ENCODE results near the gene ELOVL2.

The ELOVL2 gene

GRCh38 chr6:11064836-11065235 lies 20.7 kb upstream of the ELOVL2 start:
- intact Hi-C loops (cut with DNase I): no loop called here
- DNase-seq: peak in 23 of 42 donors; percentile 11 to 73 (median 46)

- intact Hi-C loops (cut with DNase I): no loop called here
- DNase-seq: no peak
Measured at GRCh38 chr6:11062715-11063114, 18.6 kb upstream of the ELOVL2 start.

GRCh38 chr6:11062083-11062482 lies 18.0 kb upstream of the ELOVL2 start:
- intact Hi-C loops (cut with DNase I): no loop called here
- DNase-seq: no peak

- DNase-seq: no peak
- intact Hi-C loops (cut with DNase I): no loop called here
Measured at GRCh38 chr6:11058406-11058805, 14.3 kb upstream of the ELOVL2 start.

GRCh38 chr6:11056871-11057270 lies 12.8 kb upstream of the ELOVL2 start:
- intact Hi-C loops (cut with DNase I): no loop called here

GRCh38 chr6:11055127-11055627 lies 11.1 kb upstream of the ELOVL2 start:
- intact Hi-C loops (cut with DNase I): no loop called here
- no peak for DNase-seq

More at GRCh38 chr6:11056871-11057270, 12.8 kb upstream of the ELOVL2 start:
- no peak for DNase-seq

- intact Hi-C loops (cut with DNase I): no loop called here
- DNase-seq: no peak
Measured at GRCh38 chr6:11054722-11055121, 10.6 kb upstream of the ELOVL2 start.

GRCh38 chr6:11053307-11053706 lies 9.2 kb upstream of the ELOVL2 start:
- intact Hi-C loops (cut with DNase I): no loop called here
- DNase-seq: no peak

GRCh38 chr6:11050731-11051130 lies 6.6 kb upstream of the ELOVL2 start:
- DNase-seq: no peak
- intact Hi-C loops (cut with DNase I): no loop called here

- DNase-seq: no peak
- intact Hi-C loops (cut with DNase I): no loop called here
Measured at GRCh38 chr6:11044712-11045167, 635 bp upstream of the ELOVL2 start.

- intact Hi-C loops (cut with DNase I): no loop called here
- peak in 18 of 42 donors; percentile 6 to 46 (median 21) for DNase-seq
Measured at GRCh38 chr6:11043378-11043960, 636 bp downstream of the ELOVL2 start.

GRCh38 chr6:11042750-11043377 lies 1.2 kb downstream of the ELOVL2 start:
- DNase-seq: no peak
- intact Hi-C loops (cut with DNase I): no loop called here

GRCh38 chr6:11042025-11042749 lies 1.9 kb downstream of the ELOVL2 start:
- no peak for DNase-seq
- intact Hi-C loops (cut with DNase I): no loop called here

GRCh38 chr6:11040134-11040533 lies 4.0 kb downstream of the ELOVL2 start:
- intact Hi-C loops (cut with DNase I): no loop called here
- DNase-seq: no peak

- intact Hi-C loops (cut with DNase I): no loop called here
- DNase-seq: no peak
Measured at GRCh38 chr6:11039040-11039439, 5.1 kb downstream of the ELOVL2 start.

GRCh38 chr6:11036977-11037430 lies 7.1 kb downstream of the ELOVL2 start:
- DNase-seq: no peak
- intact Hi-C loops (cut with DNase I): no loop called here

GRCh38 chr6:11036351-11036740 lies 7.8 kb downstream of the ELOVL2 start:
- no peak for DNase-seq
- intact Hi-C loops (cut with DNase I): no loop called here

- DNase-seq: no peak
- intact Hi-C loops (cut with DNase I): no loop called here
Measured at GRCh38 chr6:11035616-11036350, 8.3 kb downstream of the ELOVL2 start.

GRCh38 chr6:11033825-11034224 lies 10.3 kb downstream of the ELOVL2 start:
- no peak for DNase-seq
- intact Hi-C loops (cut with DNase I): no loop called here

GRCh38 chr6:11030904-11031303 lies 13.2 kb downstream of the ELOVL2 start:
- intact Hi-C loops (cut with DNase I): no loop called here
- no peak for DNase-seq

All from head of caudate nucleus (tissue), 42 donors.